HG02759 (cell line): ENCODE results near the gene CIT.
A peak's percentile ranks its signal among the peaks of the same experiment; 100 is the strongest.

Source experiments
- ATAC-seq: cut with Tn5 transposase; IDR thresholded peaks from one replicate; pipeline ENCODE4 v1.9.1; 2021; ENCODE audit warnings: mild to moderate bottlenecking, moderate library complexity; ENCODE audit not compliant: unreplicated experiment

CIT gene

DNA sequence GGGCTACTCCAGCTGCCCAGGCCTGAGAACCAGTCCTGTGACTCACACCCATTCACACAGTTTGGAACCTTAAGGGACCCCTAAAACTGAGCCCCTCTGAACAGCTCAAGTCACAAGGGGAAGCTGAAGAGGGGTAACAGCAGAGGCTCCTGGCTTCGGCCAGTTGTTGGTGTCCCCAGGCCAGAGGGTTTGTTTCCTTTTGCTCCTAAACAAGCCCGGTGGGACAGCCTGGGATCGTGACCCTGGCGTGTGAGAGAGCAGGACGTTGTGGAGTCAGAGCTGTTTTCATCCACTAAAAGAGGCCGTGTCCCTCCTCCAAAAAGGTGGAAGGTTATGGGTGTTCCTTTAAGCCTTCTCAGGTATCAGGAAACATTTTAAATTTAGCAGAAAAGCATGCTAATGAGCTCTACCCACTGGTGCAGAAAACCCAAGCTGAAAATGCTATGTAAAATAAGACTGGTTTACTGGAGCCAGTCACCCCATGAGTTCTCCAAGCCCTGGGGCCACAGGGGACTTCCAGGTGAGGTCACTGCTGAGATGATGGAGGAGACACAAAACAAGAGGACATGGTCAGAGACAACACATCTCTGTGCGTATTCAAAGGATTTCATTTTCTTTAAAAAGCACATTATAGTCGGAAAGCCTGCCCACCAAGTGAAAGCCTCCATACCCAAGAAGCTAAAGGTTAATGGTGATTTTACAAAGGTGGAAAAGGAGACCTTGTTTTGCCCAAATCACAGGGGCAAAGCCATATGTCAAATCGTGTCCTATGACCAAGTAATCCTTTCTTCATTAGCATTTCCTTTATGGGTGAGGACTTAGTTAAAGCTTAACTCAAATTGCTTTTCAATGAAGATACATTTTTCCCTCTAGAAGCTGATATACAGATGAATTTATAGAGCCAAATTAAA lies 195.1 kb downstream of the CIT start:
- peak; percentile 74 for ATAC-seq

DNA sequence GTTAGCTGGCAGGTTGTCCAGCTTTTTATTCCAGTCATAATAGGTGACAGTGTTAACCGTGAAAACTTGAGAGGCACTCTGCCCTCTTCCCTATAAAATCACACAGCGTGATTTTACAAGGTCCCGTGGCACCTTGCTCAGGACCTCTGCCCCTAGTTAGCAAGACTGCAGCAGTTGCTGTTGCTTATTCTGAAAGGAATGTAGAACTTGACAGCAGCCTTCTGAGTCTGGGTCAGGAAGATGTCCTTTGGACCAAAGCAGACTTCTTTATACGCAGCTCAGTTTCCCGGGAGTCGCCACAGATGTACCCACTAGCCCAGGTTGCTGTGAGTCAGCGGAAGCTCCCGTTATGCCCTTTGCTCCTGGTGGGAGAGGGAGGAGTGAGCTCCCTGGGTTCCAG lies 196.0 kb downstream of the CIT start:
- ATAC-seq = no peak

DNA sequence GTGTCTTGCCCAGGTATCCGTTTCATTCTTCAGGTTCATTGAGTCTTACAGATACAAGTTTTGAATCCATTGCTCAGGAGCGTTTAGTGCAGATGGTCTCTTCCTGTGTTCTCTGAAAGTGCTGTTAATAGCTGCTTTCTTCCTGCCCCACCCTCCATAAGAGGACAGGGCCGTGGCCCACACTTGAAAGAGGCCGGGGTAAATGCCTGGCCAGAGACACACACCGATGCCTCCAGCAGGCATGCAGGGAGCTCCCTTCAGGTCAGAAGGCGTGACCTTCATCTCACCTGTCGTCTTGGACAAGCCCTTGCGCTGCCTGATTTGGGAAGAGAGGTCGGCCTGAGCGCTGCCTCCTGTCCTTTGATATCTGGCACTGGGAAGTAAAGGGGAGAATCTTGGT lies 197.6 kb downstream of the CIT start:
- no peak for ATAC-seq

DNA sequence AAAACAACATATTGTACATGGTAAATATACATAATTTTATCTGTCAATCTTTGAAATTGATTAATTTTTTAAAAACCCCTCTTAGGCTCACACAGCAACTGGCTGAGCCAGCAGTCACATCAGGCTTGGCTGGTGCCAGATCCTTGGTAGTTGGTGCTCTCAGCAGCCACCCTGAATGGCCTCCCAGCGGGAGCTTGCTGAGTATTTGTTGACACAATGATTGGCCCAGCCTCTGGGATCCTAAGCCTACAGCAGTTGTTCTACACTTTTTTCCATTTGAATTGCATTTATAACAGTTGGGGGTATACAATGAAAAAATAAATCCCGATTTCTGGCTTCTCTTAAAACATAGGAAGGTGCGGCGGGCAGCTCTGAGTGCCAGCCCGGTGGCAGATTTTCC lies 198.0 kb downstream of the CIT start:
- no peak for ATAC-seq

DNA sequence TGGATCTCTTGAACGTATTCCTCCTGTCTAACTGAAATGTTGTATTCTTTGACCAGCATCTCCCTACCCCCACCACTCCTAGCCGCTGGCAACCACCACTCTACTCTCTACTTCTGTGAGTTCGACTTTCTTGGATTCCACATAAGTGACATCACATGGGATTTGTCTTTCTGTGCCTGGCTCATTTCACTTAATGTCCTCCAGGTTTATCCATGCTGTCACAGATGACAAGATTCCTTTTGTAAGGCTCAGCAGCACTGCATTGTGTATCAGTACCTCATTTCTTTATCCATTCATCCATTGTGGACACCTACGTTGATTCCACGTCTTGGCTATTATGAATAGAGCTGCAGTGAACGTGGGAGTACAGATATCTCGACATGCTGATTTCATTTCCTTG lies 198.7 kb downstream of the CIT start:
- no peak for ATAC-seq

DNA sequence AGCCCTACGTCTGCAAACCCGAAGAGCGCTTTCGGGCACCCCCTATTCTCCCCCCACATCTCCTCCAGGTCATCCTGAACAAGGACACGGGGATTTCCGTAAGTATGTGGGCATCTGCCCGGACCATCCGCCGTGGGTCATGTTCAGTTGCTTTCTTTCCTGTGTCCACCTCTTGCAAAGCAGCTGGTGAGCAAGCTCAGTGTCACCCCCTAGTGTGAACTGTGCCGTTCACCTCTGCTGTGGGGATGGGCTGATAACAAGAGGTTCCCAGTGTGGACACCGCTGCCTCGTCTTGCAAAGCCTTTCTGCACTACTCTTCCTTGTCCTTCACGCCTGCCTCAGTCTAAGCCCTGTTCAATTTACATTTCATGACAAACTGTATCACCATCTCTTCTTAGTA lies 200.5 kb downstream of the CIT start:
- no peak for ATAC-seq

DNA sequence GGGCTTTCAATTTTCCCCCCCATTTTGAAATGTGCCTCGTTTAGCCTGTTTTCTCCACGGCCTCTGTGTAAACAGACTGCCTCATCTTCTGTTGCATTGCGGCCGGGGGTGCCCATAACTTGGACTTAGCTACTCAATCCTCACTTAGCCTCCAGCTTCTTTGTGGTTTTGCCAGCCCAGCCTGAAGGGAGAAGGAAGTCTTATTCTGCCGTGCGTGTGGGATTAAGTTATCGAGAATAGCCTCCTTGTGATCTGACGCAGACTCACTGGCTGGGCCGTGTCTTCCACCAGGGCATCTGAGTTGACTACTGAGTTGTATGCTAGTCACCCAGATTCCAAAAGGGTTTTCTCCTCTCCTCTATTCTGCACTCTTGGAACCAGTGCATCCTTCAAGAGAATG lies 201.1 kb downstream of the CIT start:
- ATAC-seq = no peak

DNA sequence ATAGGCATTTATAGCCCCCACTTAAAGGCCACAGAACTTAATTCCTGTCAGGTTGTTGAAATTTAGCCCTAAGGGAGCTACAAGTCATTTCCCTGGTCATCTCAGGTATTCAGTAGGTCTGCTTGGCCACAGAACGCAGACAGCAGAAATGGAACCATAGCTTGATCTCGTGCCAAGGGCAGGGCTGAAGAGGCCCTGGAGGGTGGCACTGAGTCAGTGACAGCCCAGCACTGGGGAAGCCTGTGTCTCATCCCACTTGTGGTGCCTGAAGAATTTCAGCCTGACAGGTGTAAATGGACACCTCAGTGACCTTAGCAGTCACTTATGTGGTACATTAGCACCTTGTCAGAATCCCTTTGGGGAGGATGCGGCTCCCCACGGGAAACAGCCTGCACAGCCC lies 202.6 kb downstream of the CIT start:
- no peak for ATAC-seq

DNA sequence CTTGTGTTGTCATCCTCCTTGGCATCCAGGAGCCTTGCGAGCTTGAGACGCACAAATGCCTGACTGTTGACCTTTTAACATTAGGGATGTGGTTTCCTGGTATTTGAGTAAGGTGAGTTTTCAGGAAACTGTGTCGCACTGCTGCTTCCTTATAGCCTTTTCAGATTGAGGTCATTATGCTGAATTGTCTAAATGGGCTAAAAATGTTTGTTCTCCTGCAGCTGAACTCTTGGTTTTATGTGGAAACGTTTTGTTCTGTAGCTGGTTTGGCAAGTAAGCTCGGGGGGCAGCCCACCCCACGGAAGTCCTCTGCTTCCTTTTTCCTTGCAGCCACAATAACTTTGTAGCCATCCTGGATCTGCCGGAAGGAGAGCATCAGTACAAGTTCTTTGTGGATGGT lies 203.5 kb downstream of the CIT start:
- no peak for ATAC-seq

DNA sequence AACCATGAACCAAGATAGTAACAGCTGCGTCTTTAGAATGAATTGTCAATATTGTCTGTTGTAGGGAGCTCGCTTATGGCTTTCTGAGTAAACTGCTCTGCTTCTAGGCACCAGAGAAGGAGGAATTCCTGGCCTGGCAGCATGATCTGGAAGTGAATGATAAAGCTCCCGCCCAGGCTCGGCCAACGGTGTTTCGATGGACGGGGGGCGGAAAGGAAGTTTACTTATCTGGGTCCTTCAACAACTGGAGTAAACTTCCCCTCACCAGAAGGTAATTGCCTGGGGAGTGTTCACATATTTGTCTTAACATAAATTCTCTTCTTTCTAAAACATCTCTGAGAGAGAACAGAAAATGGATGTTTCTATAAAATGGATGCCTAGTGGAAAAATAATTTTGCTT lies 204.9 kb downstream of the CIT start:
- ATAC-seq = no peak

DNA sequence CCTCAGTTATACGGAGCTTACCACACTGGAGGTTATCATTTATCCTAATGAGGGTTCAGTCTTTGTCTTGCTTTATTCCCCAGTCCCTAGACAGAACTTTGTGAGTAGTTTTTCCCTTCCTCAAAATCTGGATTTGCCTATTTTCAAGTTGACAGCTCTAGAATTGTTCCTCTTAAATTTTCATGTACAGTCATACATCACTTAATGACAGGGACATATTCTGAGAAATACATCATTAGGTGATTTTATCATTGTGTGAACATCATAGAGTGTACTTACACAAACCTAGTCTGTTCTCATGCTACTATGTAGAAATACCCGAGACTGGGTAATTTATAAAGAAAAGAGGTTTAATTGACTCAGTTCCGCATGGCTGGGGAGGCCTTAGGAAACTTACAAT lies 206.1 kb downstream of the CIT start:
- no peak for ATAC-seq

DNA sequence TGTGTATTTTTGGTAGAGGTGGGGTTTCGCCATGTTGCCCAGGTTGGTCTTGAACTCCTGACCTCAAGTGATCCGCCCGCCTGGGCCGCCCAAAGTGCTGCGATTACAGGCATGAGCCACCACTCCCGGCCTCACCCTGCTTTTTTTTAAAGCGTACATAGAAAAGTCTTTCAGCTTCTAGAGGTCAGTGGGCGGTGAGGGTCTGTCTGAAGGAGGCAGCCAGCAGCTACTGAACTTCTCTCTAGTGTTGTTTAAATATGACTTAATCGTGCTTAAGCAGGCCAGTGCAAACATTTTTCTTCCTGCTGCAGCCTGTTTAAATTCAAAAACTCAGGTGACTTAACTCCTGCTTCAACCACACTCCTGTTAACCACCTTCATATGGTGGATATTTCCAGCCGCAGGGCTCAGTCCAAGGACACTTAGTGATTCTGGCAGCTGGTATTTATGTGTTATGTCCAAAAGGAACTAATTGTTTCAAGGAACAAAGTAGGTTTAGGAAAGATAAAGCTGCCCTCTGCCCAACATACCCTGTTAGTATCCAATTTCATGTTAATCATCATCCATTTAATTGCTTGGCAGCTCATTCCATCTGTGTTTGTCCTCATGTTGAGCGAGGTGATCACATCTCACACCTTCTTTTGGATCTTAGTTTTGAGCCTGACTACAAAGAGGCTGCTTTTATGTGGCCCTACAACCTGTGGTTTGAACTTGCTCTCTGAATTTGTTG lies 207.2 kb downstream of the CIT start:
- no peak for ATAC-seq

DNA sequence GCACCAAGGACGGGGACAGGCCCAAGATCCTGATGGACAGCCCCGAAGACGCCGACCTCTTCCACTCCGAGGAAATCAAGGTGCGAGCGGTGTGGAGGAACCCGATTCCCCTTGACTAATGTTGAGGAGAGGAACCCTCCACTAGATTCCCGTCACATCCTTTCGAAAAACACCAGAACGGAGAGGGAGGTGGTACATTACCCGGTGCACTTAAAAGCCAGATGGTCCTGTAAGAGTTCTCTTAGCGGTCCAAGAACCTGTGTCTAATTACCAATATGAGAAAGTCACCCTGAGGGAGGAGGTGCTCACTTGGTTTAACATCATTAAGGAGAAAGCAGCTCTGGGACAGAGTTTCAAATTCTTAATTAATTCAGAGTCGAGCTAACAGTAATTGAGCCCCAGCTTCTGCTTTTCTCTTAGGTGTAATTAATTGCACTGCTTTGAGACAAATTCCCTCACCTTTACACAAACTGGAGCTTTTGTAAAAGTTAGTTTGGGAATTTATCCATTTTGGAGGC lies 208.7 kb downstream of the CIT start:
- ATAC-seq = no peak

DNA sequence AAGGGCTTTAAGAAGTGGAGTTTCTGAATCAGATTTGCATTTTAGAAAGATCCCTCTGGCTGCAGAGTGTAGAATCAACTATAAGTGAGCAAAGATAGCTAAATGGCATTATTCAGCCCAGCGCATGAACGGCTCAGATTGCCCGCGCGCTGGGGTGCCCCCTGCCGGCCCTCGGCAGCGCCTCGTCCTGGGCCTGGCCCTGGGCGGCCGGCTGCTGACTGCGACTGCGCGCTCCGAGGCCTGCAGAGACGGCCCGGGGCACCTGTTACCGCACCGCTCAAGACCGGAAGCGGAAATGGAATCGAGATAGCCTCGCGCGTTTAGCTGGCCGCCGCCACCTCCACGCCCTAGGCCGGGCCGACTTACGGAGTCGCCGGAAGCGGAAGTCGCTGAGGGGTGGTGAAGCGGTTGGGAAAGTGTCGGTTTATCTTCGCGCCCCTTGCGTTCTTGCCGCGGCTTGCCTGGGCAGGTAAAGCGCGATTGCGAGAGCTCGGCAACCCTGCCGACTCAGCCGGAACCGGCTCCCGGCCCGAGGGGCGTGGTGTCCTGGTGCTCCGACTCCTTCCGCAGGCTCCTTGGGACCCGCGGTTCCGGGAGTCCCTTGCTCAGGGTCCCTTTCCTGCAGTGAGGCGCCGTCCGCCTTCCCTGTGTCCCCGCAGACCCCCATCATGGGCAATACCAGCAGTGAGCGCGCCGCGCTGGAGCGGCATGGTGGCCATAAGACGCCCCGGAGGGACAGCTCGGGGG lies 209.4 kb downstream of the CIT start, which contains the start of gene PRKAB1:
Gene PRKAB1, plus strand, starts transcription at position 557 of the 747 bp plus-strand sequence. Its CDS starts 112 bp downstream, at position 669.
- ATAC-seq = peak; percentile 93

DNA sequence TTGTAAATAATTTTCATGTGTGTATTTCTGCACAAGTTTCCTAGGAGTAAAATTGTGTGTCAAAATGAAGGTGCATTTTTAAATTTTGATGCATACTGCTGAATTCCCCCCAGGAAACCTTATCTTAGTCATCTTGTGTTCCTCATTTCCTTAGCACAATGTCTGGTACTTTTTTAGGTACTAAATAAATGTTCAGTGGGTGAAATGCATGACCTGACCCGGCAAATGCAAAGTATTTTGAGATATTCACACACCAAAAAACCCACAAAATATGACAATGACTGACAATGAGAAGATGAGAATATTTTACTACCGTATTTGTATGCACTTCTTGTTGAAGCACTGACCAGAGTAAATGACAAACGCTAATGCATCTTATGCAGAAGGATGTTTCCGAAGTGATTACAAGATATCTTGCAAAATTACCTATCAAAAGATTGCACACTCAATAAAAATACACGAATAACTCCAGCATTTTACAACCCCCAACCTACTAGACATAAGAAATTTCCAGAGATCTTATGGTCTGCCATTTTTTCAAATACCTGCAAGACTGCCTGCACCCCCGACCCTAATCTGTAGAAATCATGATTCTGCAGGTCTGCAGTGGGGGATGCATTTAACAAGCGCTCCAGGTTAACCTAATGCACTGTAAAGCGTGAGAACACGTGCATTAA lies 210.1 kb downstream of the CIT start:
- ATAC-seq = no peak

DNA sequence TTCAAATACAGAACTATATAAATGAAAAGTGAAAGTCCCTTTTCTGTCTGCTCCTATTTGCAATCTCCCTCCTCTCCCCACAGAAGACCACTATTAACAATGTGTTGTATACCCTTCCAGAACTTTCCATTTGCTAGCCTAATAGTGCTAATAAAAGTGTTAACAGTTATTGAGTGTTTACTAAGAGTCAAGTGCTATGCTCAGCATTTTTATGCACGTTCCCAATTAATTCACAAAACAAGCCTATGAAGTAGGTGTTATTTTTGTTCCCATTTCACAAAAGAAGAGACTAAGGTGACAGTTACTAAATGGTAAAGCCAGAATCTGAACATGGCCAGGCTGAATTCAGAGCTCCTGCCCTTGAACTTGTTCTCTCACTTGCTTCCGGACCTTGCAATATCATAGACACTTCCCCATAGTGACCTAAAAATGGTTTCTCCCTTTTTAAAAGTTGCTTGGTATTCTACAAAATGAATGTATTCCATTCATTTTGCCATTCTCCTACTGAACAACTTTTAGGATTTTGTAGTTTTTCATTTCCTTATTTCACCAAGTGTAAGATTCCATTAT lies 210.8 kb downstream of the CIT start:
- no peak for ATAC-seq

DNA sequence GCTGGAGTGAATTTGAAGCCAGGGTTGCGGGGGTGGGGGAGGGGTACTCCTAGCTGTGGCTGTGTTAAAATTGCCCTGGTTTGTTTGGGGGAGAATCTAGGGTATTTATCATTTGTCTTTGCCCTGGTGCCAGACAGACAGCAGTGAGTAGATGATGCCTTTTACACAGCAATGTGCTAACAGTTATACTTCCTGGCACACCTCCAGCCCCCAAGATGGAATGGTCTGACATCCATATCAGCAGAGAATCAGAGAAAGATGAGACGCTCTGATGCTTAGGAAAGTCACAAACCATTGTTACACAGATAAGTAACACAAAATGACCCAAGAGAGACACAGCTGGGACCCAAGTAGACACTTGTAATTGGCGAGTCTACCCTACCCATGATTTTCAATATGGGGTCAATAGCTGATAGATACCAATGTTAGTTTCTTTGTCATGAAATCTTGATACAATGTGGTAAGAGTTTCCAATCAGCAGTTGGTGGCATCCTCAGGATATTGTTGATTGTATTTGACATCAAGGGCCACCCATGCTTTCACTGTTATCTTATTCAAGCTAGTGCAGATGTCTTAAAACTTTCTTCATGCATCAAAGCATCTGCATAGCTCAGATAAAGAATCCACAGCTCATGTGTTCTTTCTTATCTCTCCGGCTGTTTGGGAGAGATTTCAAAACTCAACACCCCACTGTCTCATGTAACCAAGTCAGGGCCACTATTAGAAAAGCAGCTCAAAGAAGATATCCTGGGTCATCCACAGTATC lies 211.8 kb downstream of the CIT start:
- ATAC-seq = no peak

DNA sequence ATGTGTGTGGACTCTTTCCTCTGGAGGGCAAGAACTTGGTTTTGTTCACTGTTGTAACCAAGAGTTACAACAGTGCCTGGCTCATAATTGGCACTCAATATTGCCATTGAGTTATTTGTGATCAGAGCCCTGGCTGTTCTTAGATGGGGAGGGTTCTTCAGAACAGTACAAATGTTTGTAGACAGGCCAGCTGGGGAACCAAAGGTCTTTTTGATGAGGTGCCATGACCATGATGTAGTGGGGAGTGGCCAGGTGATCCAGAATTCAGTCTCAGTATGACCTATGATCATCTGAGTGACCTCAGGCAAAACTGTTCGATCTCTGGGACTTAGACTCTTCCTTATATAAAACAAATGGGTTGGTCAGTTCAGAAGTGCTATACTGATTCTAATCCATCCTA lies 212.5 kb downstream of the CIT start:
- no peak for ATAC-seq

DNA sequence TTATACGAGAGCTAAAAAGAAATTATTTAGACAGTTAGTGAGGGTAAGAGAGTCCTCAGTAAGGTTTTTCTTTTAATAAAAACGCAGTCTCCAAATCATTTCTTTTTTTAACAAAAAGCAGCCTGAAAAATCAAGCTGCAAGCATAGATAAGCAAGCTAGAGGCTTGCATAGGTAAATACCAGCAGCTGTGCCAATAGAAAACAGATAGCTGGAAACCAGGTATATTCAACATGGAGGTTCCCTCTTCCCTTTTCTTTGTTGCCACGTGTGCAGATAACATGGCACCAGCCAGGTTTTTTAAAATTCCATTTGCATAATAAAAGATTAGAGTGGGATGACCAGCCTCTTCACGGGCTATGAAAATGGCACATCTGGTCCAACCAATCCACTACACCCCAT lies 215.2 kb downstream of the CIT start:
- no peak for ATAC-seq

DNA sequence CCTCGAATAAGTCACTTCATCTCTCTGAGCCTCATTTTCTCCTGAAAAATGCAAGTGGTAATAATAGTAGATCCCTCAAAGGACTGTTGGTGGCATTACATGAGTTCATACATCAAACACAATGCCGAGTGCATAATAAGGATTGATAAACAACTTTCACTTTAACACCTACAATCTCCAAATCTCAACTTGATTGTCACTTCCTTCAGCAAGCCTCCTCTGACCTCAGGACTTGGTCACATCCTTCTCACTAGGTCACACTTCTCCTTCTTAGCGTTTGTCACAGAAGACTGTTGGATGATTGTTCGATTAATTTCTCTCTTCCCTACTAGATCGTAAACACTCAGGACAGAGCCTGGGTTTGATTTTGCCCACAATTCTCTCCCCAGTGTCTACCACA lies 217.0 kb downstream of the CIT start:
- no peak for ATAC-seq
